ENCODE results near the gene KIF2B.

- TF ChIP-seq CTCF (IDR thresholded peaks at IDR 0.05; ENCODE audit: low read depth, low read length) (no peak), POLR2A (IDR thresholded peaks at IDR 0.05; ENCODE audit: extremely low read depth, insufficient read length) (no peak), MAX (IDR thresholded peaks at IDR 0.05; ENCODE audit: low read depth, low read length) (no peak)
These were observed 26.1 kb upstream of the KIF2B start for GRCh38 chr17:53796642-53797041.

Data from NB4 (cell line).